HG03095 (cell line): ENCODE results near the gene TBCK.
"Not testable (repeated sequence)": the region's sequence is repeated elsewhere in the genome, so short reads cannot be mapped to it uniquely, and the experiment has no call there.

ENCODE experiments used
- ATAC-seq: cut with Tn5 transposase; IDR thresholded peaks from one replicate; pipeline ENCODE4 v1.9.1; 2021; ENCODE audit warnings: moderate library complexity; ENCODE audit not compliant: unreplicated experiment

The TBCK gene

GRCh38 chr4:106238820-106239420 is 77.1 kb downstream of the TBCK start:
- peak; percentile 88 for ATAC-seq

GRCh38 chr4:106231931-106232330 is 84.1 kb downstream of the TBCK start:
- ATAC-seq, result no peak

- ATAC-seq, result no peak
Measured at GRCh38 chr4:106222548-106222947, 93.5 kb downstream of the TBCK start.

GRCh38 chr4:106213291-106213690 is 102.7 kb downstream of the TBCK start:
- ATAC-seq, result not testable (repeated sequence)

DNA sequence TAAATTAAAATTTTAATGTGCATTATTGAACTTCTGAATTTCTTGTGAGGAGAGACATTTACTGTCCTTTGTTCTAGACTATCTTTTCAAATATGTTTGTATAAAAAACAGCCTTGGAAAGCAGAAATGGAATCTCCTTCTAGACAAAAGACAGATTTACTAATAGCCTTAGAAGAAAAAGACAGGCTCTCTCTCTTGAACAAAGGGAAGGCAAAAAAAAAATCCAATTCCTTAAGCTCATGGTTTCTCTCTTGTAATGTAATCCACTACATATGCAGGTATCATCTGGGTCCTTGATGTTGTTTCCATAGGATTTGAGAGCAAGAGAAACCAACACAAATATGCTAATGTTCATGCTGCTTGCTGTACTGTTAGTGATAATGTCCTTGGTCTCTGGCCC is 106.0 kb downstream of the TBCK start:
- ATAC-seq, result no peak

DNA sequence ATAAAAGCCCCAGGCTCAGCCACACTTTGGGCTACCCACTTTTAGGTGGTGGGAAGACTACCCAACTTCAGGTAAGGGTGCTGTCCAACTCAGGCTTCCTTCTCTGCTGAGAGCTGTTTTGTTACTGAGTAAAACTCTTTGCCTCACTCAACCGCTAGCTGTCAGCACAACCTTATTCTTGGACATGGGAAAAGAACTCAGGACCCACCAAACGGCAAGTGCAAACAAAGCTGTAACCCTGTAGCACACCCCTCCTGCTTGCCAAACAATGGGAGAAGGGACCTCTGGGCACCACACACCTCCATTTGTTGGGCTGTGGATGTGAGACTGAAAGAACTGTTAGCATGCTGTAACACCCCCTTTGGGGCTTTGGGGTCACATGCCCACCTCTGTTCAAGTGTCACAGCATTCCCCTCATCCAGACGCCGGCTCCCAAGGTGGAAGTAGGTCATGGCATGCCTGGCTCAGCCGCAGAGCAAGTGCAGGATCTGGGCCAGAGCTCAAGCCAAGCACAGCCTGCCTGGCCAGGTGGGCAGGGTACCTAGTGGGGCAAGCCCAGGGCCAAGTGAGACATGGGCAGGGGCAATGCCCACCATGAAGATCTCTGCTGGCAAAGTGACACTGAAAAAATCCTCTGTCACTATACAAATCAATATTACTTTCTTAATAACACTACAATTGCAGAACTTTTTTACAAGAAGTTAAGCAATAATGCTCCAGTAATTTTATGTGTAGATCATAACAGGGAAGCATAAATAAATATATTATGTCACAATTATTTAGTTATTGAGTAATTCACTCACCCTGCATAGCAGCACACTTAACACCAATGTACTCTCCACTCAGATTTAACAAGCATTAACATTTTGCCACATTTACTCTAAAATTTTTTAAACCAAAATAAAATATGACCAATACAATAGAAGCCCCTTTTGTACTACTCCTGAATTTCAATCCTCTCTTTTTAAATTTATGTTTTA is 107.2 kb downstream of the TBCK start:
- ATAC-seq, result no peak

- ATAC-seq, result no peak
Measured at GRCh38 chr4:106201373-106201772, 114.6 kb downstream of the TBCK start.

DNA sequence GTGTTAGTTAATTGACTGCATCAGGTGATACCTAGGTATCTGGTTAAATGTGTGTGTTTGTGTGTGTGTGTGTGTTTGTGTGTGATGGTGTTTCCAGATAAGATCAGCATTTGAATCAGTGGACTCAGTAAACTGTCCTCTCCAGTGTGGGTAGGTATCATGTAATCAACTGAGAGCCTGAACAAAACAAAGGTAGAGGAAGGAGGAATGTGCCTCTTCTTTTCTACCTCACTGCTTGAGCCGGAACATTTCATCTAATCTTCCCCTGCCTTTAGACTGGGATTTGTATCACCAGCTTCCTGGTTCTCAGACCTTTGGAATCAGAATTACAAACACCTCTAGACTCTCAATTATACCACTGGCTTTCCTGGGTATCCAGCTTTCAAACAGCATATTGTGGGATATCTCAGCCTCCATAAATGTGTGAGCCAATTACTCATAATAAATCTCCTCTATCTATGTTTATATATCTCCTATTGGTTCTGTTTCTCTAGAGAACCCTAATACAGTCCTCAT is 120.5 kb downstream of the TBCK start:
- ATAC-seq, result no peak

- no peak for ATAC-seq
Measured at GRCh38 chr4:106194801-106195200, 121.2 kb downstream of the TBCK start.

GRCh38 chr4:106192131-106192530 is 123.9 kb downstream of the TBCK start:
- no peak for ATAC-seq

DNA sequence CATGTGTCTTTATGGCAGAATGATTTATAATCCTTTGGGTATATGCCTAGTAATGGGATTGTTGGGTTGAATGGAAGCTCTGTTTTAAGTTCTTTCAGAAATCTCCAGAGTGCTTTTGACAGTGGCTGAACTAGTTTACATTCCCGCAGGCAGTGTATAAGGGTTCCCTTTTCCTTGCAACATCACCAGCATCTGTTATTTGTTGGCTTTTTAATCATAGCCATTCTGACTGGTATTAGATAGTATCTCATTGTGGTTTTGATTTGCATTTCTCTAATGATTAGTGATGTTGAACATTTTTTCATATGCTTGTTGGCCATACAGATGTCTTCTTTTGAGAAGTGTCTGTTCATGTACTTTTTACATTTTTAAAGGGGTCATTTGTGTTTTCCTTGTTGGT is 129.8 kb downstream of the TBCK start:
- ATAC-seq, result no peak

- no peak for ATAC-seq
Measured at GRCh38 chr4:106183551-106183950, 132.5 kb downstream of the TBCK start.

GRCh38 chr4:106172861-106173260 is 143.1 kb downstream of the TBCK start:
- ATAC-seq, result no peak

DNA sequence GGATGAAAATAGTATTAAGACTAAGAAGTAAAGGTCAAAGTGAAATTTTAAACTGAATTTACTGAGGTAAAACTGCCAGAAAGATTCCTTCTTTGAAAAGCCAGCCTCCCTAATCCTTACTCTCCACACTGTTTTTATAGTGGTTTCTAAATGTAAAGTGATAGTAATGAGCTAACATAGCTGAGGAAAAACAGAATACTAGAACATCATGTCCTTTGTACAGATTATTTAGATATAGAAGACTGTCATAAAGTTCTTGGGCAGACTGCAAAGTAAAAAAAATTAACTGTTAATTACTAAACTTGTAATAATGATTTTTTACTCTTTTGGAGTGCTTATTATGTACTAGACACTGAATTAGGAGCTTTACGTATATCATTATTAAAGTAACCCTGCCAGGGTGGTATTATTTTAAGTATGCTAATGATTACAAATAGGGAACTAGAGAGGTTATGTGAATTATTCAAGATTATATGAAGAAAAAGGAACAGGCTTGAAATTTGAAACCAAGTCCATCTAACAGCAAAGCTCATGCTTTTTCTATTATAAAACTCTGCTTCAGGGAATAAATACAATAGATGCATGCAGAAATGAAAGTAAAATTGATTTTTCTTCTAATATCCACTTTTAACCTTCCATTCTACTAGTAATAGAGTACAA is 150.5 kb downstream of the TBCK start:
- ATAC-seq, result no peak

GRCh38 chr4:106162278-106162677 is 153.7 kb downstream of the TBCK start:
- ATAC-seq, result no peak

GRCh38 chr4:106160560-106160959 is 155.4 kb downstream of the TBCK start:
- ATAC-seq, result no peak

DNA sequence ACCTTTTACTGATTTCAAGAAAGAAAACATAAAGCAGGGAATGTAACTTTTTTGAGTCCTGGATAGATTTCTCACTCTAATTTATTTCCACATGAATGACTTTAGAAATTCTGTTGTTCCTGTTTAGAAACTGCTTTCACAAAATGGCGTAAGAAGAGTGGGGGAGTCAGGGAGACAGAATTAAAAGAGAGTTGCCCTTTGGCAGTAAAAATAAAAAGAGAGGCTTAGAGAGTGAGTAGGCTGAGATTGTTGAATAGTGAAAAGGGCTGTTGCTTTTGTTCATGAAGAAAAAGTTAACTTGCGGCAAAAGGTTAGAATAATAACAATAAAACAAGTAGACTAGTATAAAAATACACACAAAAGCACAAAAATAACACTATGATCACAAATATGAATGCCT is 166.1 kb downstream of the TBCK start:
- ATAC-seq, result no peak

GRCh38 chr4:106149026-106149425 is 167.0 kb downstream of the TBCK start:
- no peak for ATAC-seq

DNA sequence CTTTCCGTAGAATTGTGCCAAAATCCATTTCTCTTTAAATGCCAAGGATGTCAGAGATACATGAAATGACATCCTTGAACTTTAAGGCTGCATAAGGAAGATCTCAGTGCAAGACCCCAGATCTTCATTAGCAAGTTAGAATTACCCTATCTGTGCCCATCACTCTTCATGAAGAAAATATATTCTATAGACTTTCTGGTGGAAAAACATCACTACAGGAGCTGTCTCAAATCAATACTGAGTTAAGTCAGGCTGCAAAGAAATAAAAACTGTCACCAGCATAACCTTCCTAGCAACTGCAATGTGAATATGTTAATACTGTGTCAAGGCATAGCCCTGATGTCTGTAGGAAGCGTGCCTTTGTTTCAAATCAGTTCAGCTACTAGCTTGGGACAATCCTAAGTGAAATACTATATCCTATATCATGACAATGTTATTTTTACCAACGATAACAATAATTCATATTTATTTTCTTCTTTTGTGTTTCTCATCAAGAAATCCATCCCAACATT is 173.3 kb downstream of the TBCK start:
- no peak for ATAC-seq

GRCh38 chr4:106140601-106141000 is 175.4 kb downstream of the TBCK start:
- ATAC-seq, result no peak

- no peak for ATAC-seq
Measured at GRCh38 chr4:106136777-106137331, 179.2 kb downstream of the TBCK start.
